ENCODE measurements around the gene PTPRN2.

Gene PTPRN2

DNA sequence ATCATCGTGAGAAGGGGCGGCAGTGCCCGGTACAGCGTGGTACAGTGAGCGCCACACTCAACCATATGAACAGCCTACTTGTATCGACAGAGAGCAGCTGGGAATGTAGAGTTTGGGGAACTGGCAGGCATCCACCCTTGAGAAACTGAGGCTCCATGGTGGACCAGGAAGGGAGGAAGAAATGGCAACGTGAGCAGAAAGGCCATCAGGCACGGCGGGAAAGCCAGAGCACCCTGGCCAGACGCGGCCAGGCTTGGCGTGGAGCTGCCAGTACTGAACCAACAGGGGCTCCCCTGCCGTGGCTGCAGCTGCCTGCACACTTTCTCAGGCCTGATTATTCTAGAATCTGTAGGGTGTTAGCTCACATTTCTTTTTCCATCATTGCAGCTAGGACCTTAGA is 442.3 kb downstream of the PTPRN2 start:
- DNase-seq (ENCODE audit: low spot score): no peak
- FAIRE-seq: no peak

DNA sequence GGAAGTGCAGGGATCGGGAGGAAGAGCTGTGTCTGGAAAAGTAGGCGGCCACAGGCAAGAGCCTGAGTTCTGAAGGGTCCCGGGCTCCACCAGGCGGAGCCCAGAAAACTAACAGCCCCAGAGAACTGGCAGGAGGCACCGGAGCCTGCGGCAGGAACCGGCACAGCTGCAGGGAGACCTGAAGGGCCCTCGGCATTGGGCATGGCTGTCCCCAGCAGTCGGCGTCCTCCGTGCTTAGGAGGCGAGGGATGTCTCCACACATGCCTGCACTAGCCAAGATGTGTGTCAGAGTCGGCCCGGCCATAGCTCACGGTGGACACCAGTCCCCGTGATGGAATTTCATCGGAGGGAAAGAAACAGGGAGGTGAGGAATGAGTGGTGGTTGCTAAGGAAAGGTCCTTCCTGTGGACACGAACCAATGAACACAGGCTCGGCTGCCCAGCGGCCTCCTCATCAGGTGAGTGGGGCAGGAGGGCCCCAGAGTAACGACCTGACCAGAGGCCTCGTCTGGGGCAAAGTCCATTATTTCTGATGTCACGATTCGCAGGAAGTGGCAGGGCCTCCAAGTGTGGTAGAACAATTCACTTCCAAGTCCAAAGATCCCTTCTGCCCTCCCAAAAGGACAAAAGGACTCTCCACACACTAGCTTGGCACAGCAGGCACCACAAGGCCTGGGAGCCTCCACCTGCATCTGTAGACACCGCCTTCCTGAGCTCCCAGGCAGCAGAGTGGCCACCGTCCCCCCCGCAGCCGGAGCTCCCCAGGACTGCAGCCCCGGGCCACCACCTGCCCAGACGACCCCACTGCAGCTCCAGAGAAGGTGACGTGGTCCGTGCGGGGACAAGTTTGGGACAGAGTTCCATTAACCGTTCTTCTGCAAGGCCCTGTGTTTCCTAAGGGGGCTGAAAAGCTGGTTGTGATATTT is 444.2 kb downstream of the PTPRN2 start:
- DNase-seq (ENCODE audit: low spot score) (no peak), FAIRE-seq (no peak)

DNA sequence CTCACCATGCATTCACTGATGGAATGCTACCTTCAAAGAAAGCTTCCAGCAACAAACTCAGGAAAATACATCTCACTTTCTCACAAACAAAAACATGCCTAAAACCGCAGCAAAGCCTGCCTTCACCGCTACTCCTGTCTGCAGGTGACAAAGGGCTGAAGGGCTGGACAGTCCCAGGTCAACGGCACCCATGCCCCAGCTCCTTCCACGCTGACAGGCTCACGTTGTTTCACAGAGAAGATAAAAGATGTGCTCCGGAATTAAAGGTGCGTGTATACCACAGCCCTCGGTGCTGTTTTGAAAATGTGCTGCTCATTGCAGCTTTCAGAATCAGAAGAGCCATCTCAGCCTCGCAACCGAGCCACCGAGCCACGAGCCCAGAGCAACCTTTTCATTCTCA is 445.0 kb downstream of the PTPRN2 start:
- FAIRE-seq (no peak), DNase-seq (ENCODE audit: low spot score) (no peak)

DNA sequence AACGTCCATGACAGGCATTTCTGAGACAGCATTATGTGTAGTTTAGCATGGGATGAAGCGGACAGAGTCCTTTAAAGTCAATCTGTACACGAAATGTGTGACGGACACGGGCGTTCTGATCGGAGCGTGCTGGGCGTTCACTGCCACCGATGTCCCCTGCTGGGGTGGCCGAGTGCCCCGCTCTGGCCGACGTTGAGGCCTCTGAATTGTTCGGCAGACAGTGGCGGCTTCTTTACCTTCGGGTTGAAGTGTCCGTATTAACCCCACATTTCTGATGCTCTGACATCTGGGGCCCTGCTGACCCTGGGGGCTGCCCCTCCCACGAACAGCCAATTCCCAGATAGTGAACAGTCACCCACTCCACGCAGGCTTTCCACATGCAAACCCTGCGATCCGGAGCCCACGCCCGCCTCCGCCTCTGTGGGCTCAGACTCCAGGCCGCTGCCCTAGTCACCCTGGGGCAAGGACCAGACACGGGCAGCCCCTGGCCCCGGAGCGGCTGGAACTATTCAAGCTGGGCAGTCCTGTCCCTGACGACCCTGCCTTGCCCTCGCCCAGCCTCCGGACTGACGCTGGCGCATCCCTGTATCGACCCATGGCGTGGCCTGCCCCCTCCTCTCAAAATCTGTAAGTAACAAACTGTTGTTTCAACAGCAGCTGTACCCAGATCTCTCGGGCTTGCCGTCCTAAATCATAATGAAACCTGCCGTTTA is 445.7 kb downstream of the PTPRN2 start:
- FAIRE-seq (no peak), DNase-seq (ENCODE audit: low spot score) (no peak)

DNA sequence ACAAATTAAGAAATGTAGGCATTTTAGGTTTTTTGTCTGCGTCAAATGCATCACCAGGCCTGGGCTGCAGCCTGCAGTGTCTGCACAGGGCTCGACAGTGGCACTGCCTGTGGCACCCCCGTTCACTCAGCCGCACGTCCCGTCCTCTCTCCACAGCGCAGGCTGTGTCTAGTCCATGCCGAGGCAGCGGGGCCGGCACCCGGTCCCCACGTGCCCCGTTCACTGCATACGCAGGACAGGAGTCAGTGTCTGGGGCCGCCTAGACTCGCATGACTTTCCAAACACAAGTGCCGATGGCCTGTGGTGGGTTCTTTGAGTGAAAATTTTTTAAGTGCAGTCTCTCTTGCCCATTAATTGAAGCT is 446.4 kb downstream of the PTPRN2 start:
- FAIRE-seq (no peak), DNase-seq (ENCODE audit: low spot score) (no peak)

DNA sequence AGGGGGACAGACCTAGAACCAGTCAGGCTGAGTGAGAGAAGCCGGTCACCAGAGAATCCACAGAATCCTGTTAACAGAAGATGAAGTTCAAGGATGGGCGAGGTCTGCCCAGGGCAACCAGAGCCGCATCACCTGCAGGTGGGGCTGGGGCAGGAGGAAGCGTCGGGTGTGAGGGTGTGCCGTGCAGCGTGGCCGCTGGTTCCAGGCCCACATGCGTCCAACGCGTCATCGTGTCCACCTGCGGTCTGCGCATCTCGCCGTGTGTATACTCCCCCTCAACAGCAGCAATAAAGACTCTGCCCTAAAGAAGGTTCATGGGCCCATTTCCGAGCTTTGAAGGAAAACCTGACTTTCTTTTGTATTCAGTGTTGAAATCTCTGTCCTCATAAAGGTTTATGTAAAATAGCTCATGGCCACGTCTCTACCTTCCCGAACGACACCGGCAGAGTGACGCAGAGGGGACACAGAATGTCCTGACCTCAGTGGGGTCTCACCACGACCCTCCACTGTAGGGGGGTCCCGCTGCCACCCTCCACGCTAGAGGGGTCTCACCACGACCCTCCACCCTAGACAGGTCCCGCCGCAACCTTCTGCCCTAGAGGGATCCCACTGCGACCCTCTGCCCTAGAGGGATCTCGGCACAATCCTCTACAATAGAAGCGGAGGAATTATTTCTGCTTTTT is 446.9 kb downstream of the PTPRN2 start:
- DNase-seq (ENCODE audit: low spot score): no peak
- no peak for FAIRE-seq

DNA sequence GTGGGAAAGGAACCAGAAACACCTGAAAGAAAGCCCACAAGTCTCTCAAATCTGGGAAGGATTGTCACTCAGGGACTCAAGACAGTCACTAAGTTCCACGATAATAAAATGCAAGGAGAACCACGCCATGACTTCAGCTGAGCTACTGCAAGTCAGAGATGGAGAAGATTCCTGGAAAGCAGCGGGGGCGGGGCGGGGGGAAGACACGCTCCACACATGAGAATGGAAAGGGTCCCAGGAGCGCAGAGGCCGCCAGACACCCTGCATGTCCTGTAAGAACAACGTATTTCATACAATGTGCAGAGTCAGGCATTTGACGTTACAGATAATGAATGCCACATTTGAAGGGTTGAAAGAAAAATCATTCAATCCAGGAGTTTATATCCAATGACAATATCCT is 448.1 kb downstream of the PTPRN2 start:
- no peak for FAIRE-seq
- DNase-seq (ENCODE audit: low spot score): no peak

DNA sequence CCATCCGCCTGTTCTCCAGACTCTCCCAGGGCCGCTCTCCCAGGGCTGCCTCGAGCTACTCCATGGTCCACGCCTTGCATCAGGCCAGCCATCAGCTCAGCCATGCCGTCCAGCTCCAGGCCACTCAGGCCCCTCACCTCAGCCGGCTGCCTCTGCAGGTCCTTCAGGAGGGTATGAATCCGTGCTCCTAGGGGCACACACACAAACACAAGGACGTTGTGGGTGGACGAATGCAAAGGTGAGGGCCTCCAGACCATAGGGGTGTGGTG is 449.4 kb downstream of the PTPRN2 start:
- no peak for FAIRE-seq
- no peak for DNase-seq (ENCODE audit: low spot score)

DNA sequence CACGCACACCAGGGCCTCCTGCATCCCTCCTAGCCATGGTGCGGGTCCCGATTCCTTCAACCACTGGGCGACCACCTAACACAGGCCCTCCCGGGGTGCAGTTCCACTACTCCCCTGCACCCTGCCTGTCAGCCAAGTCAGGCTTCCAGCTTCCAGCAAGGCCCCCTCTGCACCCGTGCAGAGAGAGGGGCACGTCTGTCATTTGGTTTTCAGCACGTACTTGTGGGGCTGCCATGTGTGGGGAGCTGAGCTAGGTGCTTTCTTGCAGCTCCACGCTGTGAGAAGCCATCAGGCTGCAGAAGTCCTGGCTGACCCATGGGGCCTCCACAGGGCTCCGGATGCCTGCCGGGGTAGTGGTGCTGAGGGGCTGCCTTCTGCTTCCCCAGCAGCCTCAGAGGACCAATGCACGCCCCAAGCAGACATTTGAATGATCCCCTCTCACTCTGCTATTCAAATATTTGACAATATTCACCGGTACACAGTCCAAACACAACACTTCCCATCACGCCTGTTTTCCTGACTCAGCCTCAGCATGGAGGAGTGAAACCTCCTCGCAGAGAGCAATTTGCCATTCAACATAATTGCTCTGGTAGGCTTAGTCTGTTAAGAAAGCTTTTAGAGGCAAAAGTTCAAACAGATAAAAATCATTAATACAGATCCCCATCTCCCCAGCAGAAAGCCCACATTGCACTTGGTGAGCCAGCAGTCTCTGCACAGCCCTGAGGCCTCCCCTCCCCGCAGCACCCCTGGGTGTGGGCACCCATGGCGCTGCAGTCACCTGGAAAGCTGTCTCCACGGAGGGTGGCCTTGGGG is 449.9 kb downstream of the PTPRN2 start:
- DNase-seq (ENCODE audit: low spot score) (no peak), FAIRE-seq (no peak)

DNA sequence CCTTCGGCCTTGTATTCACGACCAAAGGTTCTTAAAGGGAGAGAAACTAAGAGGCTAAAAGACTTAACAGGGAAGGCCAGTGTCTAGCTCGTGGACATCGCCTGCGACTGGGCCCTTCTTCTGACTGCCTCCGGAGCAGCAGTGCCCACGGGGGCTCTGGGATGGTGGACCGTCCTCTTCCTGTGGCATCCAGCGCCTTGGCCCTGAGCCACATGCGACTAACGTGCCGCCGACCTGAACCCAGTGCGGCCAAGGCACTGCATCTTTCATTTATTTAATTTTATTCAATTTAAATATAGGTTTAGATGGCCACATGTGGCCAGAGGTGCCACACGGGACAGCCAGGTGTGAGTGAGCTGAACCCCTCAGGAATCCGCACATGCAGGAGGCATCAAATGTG is 451.7 kb downstream of the PTPRN2 start:
- FAIRE-seq (no peak), DNase-seq (ENCODE audit: low spot score) (no peak)

DNA sequence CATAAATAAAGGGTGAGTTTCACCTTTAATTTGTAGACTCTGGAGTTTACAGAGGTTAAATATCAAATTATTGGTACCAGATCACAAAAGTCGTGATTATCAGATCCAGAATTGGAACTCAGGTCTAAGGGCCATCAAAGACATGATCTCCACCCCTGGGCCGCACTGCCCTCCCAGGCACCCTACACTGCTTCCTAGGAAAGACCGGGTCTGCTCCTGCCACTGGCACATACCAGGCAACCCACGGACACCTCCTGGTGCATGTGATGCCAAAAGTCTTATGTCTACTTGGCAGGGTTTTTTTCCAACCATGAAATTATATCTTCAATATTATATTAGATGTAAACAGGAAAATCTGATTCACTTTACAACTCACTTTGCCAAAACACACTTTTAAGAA is 452.8 kb downstream of the PTPRN2 start:
- no peak for DNase-seq (ENCODE audit: low spot score)
- FAIRE-seq: no peak

DNA sequence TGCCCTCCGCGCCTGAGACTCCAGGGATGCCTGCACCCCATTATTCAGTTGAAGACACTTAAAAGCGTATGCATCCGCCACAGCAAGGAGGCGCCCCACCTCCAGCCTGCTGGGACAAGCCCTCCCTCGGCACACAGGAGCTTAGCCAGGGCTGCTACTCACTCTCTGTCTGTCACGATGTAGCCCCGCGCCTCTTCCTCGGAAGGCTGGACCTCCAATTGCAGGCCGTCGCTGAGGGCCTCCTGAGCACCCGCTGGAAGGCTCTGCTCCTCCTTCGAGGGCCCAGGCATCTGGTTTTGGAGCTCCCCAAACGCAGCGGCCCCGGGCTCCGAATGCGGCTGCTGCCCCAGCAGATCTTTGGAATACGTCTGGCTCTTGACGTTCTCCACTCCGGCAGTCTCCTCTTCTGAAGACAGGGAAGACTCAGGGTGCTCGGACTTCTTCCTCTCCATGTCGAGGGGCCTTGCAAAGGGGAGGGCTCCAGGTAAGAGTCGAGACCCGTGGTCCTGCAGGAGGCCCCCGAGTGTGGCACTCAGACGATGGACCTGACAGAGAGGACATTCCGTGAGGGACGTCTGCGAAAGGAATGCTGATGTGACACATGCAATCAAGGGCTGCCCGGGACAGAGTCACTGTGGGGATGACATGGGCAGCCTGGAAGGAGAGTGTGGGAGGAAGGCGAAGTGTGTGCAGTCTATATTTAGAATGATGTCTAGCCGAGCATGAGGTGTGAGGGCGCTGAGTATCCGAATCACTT is 453.9 kb downstream of the PTPRN2 start:
- FAIRE-seq (no peak), DNase-seq (ENCODE audit: low spot score) (no peak)

DNA sequence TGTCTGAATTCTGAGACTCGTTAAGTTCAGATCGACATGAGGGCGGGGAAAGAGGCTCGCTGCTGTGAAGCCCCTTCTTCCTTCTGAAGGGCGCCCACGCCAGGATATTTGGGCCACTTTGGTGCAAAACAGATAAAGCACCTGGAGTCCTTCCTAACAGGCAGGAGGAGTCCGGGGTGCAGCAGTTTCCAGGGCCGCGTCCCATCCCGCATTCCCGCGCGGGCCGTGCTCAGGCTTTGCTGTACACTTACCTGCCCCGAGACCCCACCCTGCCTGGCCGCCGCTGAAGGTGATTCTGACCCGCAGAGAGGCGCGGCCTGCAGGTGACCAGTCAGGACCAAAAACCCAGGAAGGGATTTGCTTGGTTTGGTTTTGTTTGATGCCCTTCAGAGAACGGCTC is 454.6 kb downstream of the PTPRN2 start:
- no peak for FAIRE-seq

DNA sequence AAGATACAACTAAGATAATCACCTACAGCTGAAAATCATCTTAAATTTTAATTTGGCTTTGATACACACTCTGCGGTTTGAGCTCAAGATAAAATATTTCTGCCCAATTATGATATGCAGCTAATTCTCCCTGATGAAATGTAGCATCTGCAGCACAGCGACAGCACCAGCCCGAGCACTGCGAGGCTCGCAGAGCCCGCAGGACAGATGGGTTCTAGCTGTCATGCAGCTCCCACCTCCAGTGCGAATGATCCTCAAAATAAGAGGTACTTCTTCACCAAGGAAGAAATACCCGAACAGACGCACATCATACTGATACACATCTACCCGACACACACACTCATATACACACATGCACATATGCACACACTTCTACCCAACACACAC is 457.6 kb downstream of the PTPRN2 start:
- FAIRE-seq (no peak), DNase-seq (ENCODE audit: low spot score) (no peak)

More for the DNA sequence above, 454.6 kb downstream of the PTPRN2 start:
- DNase-seq (ENCODE audit: low spot score): no peak

DNA sequence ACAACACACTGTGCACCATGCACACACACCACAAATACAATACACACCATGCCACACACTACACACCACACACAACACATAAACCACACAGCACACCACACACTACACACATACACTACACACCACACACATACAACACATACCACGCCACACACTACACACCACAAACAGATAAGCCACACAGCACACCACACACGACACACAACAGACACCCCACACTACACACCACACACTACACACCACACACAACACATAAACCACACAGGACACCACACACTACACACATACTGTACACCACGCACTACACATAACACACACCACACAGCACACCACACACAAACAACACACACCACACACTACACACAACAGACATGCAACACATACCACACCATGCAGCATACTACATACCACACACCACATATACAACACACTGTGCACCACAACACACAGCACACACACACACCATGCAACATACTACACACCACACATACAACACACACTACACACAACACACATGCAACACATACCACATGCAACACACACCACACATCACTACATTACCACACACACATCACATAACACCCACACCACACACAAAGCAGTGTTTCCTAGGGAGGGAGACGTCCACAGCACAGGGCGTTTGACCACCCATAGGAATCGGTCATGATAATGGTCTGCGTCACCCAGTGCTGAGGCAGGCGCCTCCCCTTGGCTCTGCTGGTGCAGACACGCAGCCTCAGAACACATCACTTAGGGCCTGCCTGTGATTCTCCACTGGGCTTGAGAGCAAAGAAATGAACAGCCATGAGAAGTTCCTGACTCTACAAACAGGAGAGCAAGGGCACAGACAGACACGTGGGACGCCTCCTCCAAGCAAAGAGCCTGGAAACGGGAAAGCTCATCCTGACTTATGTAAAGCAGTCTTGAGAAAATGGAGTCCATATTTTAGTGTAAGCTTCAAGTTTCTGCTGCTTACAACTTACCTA is 458.3 kb downstream of the PTPRN2 start:
- no peak for DNase-seq (ENCODE audit: low spot score)
- peak; percentile 99 for FAIRE-seq

DNA sequence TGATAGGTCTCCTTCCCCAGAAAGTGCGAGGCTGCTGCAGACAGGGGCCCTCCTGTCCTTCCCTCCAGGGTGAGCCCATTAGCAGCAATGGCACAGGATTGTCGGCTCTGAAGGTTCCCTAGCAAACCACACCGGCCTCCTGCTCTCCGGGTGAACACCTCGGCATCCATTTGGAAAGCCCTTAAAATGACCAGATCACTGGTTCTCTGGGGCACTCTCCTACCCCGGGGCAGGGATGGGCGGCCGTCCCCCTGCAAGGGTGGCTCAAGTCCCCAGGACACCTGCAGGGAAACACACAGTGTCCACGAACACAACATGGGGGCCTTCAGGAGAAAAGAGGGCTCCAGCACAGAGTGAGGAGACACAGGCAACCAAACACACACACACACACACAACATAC is 459.1 kb downstream of the PTPRN2 start:
- DNase-seq (ENCODE audit: low spot score) (no peak), FAIRE-seq (no peak)

DNA sequence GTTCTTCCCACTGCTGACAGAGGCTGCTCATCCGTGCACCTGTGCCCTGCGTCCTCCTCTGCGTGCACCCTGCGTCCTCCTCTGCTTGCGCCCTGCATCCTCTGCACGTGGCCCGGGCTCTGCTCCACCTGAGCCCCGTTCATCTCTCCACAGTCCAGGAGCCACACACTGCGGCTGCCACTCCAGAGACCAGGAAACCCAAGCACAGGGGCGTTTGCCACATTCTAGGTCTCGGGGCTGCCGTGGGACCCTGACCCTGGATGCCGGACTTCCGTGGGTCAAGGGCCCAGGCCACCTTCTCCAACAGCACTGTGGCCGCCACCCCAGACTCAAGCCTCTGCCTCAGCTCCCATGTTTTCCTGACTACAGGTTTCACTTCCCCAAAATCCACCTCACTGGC is 460.4 kb downstream of the PTPRN2 start:
- DNase-seq (ENCODE audit: low spot score): no peak

DNA sequence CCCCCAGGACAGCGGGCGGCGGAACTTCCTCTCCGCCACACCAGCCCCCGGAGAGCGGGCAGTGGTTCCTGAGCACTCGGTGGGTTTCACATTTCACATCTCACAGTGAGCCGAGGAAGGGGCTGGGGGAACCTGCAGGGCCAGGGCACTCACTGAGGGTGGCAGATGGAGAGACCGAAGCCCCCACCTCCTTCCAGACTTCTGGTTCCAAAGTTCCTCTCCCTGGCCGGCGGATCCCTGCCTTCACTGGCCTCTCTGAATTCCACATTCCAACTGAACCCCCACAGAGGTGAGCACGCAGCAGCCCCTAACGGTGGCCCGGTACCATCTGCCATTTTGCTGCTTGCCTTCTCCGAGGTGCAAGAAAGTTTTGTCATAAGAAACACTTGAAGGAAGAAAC is 461.0 kb downstream of the PTPRN2 start:
- no peak for DNase-seq (ENCODE audit: low spot score)
- no peak for FAIRE-seq

More for the DNA sequence above, 460.4 kb downstream of the PTPRN2 start:
- FAIRE-seq: no peak

DNA sequence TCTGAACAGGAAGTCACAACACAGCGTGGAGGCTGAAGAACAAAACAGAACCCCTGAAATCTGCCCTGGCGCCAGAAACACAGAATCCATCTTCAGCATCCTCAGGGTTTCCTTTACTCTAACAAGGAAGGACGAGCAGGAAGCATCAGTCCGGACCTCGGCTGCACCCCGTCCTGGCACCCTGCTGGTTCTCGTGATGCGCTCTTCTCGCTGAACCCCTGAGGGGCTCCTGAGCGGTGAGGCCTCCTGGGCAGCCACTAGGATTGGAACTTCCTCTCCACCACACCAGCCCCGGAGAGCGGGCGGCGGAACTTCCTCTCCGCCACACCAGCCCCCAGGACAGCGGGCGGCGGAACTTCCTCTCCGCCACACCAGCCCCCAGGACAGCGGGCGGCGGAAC is 461.9 kb downstream of the PTPRN2 start:
- FAIRE-seq (no peak), DNase-seq (ENCODE audit: low spot score) (no peak)

DNA sequence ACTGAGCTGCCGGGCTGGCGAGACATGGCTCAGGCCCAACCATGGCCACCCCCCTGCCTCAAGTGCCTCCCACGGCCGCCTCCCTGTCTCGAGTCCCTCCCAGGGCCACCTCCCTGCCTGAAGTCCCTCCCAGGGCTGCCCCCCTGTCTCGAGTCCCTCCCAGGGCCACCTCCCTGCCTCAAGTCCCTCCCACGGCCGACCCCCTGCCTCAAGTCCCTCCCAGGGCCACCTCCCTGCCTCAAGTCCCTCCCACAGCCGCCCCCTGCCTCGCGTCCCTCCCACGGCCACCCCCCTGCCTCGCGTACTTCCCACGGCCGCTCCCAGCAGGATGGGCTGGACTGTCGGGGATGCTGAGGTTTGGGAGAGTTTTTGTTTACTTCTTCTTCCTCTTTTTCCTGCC is 462.5 kb downstream of the PTPRN2 start:
- DNase-seq (ENCODE audit: low spot score): no peak
- no peak for FAIRE-seq
